ENCODE measurements around the gene CCDC184. TPM values are rescaled to one million over a fixed set of nuclear protein-coding genes. Genes with fewer than 3 reads are reported as not detected.

The CCDC184 gene
- total RNA-seq, 2 donors from 2014 or later: 0.81 to 5.6 TPM

DNA sequence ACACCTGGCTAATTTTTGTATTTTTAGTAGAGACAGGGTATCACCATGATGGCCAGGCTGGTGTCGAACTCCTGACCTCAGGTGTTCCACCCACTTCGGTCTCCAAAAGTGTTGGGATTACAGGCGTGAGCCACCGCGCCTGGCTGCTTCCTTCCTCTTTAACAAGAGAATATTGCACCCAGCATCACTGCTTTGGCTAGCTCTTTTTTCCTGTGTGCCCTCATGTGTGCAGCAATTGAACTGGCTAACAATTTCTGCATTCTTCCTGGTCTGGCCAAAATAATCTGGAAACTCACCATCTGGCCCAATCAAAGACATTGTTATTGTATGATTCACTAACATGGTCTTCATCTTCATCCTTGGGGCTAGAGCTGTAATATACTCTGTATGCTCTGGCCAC is 23.4 kb upstream of the CCDC184 start:
- H3K27me3 ChIP-seq (replicated peaks; ENCODE audit: insufficient read depth): no peaks in the 10 kb centered on the region
- ATAC-seq (ENCODE audit: insufficient number of reproducible peaks, low FRiP score, low read depth) (no peak), DNase-seq (ENCODE audit: low spot score) (no peak)
- H3K4me3 ChIP-seq: no peak overlapping the region
- H3K36me3 ChIP-seq: no peaks in the 10 kb centered on the region
- H3K4me1 ChIP-seq (ENCODE audit: control insufficient read depth in 1 of 2, low read depth in 2 of 2): peaks cover 6% of the 10 kb centered on the region in 2 donors
- TF ChIP-seq, protein P1, sequence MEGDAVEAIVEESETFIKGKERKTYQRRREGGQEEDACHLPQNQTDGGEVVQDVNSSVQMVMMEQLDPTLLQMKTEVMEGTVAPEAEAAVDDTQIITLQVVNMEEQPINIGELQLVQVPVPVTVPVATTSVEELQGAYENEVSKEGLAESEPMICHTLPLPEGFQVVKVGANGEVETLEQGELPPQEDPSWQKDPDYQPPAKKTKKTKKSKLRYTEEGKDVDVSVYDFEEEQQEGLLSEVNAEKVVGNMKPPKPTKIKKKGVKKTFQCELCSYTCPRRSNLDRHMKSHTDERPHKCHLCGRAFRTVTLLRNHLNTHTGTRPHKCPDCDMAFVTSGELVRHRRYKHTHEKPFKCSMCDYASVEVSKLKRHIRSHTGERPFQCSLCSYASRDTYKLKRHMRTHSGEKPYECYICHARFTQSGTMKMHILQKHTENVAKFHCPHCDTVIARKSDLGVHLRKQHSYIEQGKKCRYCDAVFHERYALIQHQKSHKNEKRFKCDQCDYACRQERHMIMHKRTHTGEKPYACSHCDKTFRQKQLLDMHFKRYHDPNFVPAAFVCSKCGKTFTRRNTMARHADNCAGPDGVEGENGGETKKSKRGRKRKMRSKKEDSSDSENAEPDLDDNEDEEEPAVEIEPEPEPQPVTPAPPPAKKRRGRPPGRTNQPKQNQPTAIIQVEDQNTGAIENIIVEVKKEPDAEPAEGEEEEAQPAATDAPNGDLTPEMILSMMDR (IDR thresholded peaks at IDR 0.05): no peak
- no peak overlapping the region for H3K27ac ChIP-seq
- no peaks in the 10 kb centered on the region for H3K9me3 ChIP-seq

DNA sequence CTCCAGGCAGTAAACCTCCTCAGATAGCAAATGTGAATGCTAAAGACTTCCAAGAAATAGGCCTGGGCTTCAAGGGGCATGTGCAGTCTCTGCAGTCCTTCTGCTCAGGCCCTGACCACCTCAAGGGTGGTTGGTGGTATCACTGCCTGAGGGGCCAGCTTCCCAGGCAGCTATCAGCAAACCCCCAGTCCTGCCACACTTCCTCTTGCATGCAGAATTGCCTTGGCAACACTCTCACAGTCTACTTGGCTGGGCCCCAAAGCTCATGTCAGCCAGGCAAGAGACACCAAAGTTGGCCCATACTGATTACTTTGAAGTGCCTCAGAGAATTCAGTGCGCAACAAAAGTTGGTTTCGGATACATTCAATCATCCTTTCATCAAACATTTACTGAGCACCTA is 22.6 kb upstream of the CCDC184 start:
- ATAC-seq (ENCODE audit: insufficient number of reproducible peaks, low FRiP score, low read depth): no peak

DNA sequence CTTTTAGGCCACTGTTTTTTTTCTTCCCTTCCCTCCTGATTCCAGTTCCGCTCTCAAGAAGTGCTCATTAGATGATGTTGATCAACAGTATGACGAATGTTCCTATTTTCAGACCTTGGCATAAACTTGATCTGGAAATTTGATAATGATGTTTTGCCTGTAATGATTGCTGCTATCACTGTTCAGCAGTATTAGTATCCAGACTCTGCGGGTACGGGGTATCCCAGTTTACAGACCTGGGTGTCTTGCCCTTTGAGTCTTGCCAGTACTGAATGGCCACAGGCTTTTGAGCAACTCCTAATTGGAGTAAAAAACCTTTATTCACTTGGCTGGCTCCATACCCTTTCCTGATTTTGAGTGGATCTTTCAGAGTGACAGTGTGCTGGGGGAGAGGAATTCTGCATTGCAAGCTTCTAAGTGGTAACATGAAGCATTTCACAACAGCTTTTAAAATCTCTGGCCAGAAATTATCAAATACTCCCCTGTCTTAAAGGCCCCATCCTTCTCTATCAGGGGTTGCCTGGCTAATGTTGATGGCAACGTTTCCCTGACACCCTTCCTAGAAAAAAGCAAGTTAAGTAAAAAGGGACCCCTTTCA is 20.2 kb upstream of the CCDC184 start:
- H3K27ac ChIP-seq: no peak overlapping the region
- H3K9me3 ChIP-seq: no peaks in the 10 kb centered on the region
- DNase-seq (ENCODE audit: low spot score) (no peak), ATAC-seq (ENCODE audit: insufficient number of reproducible peaks, low FRiP score, low read depth) (no peak)
- no peaks in the 10 kb centered on the region for H3K27me3 ChIP-seq (replicated peaks; ENCODE audit: insufficient read depth)
- no peaks in the 10 kb centered on the region for H3K4me1 ChIP-seq (ENCODE audit: control insufficient read depth in 1 of 2, low read depth in 2 of 2)
- H3K4me3 ChIP-seq: no peak overlapping the region
- TF ChIP-seq, protein P1 (IDR thresholded peaks at IDR 0.05): no peak
- H3K36me3 ChIP-seq: no peaks in the 10 kb centered on the region

More for the DNA sequence above, 22.6 kb upstream of the CCDC184 start:
- H3K9me3 ChIP-seq: no peaks in the 10 kb centered on the region
- TF ChIP-seq, protein P1 (IDR thresholded peaks at IDR 0.05): no peak
- H3K27me3 ChIP-seq (replicated peaks; ENCODE audit: insufficient read depth): no peaks in the 10 kb centered on the region
- no peak overlapping the region for H3K27ac ChIP-seq
- H3K36me3 ChIP-seq: no peaks in the 10 kb centered on the region
- no peak overlapping the region for H3K4me3 ChIP-seq
- DNase-seq (ENCODE audit: low spot score): no peak
- H3K4me1 ChIP-seq (ENCODE audit: control insufficient read depth in 1 of 2, low read depth in 2 of 2): peaks cover 6% of the 10 kb centered on the region in 2 donors

DNA sequence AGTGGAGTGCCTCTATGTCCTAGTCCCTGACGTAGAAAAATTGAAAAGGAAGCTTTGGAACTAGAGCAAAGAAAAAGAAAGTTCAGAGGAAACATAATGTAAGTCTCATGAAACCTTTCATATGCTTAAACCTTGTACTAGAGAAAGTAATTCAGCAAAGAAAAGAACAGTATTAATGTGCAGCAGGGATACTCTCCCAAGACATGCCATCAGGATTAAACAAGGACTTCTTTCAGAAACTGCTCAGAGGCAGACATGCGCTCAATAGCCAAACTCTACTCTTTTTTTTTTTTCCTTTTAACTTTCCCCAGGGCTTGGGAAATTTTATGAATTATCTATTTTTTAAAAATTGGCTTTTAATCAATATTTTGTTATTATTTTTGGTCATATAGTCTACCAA is 19.0 kb upstream of the CCDC184 start:
- no peaks in the 10 kb centered on the region for H3K27me3 ChIP-seq (replicated peaks; ENCODE audit: insufficient read depth)
- H3K36me3 ChIP-seq: no peaks in the 10 kb centered on the region
- no peak overlapping the region for H3K27ac ChIP-seq
- H3K9me3 ChIP-seq: no peaks in the 10 kb centered on the region
- no peaks in the 10 kb centered on the region for H3K4me1 ChIP-seq (ENCODE audit: control insufficient read depth in 1 of 2, low read depth in 2 of 2)
- ATAC-seq (ENCODE audit: insufficient number of reproducible peaks, low FRiP score, low read depth): no peak
- H3K4me3 ChIP-seq: no peak overlapping the region
- TF ChIP-seq, protein P1 (IDR thresholded peaks at IDR 0.05): no peak
- no peak for DNase-seq (ENCODE audit: low spot score)

DNA sequence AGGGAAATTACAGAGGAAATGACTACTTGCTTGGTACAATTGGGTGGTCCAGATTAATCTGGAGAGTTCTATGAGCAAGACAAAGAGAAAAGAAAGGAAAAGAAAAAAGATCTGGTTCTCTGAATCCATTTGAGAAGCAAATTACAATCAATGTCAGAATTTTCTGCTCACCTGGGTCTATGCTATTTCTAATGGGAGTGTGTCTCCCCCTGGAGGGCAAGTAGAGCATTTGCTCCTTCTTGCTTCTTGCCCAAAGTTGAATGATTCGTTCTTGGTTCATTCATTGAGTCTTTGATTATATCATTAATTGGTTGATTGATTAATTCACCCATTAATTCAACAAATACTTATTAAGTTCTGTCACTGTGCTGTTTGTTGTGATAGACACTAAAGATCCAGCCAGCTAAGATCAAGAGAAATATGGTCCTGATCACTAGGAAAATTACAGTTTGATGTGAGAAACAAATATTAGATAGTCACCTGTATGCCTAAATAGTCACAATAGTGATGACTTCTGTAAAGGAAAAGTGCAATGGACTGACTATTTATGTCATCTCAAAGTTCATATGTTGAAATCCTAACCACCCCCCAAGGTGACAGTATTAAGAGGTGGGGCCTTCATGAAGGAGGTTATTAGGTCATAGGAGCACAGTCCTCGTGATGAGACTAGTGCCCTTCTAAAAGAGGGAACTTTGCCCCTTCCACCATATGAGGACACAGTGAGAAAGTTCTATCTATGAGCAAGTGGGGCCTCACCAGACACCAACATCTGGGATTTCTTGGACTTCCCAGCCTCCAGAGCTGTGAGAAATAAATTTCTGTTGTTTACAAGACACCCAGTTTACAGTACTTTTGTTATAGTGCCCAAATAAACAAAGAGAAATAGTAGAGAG is 18.1 kb upstream of the CCDC184 start:
- no peak overlapping the region for H3K4me3 ChIP-seq
- no peaks in the 10 kb centered on the region for H3K9me3 ChIP-seq
- no peaks in the 10 kb centered on the region for H3K36me3 ChIP-seq
- ATAC-seq (ENCODE audit: insufficient number of reproducible peaks, low FRiP score, low read depth): no peak
- H3K4me1 ChIP-seq (ENCODE audit: control insufficient read depth in 1 of 2, low read depth in 2 of 2): no peaks in the 10 kb centered on the region
- DNase-seq (ENCODE audit: low spot score): no peak
- H3K27ac ChIP-seq: no peak overlapping the region
- TF ChIP-seq, protein P1 (IDR thresholded peaks at IDR 0.05): peak; percentile 83
- H3K27me3 ChIP-seq (replicated peaks; ENCODE audit: insufficient read depth): no peaks in the 10 kb centered on the region

Data from thoracic aorta (tissue), 2 donors.